Breast epithelium (tissue), 4 donors: ENCODE results near the gene NOM1. TPM values are rescaled to one million over a fixed set of nuclear protein-coding genes. Genes with fewer than 3 reads are reported as not detected.

ENCODE experiments used
- DNase-seq, 2 donors: peaks; one replicate each; pipeline ENCODE4 v3.0.0-alpha.2; 2019; ENCODE audit warnings: low spot score in 2 of 2
- H3K27ac ChIP-seq, 2 donors: fragments of 200-600 bp; sonication (generic) in 1 of 2; one replicate each; pipeline ENCODE4 v1.5.1; 2016 to 2019; ENCODE audit warnings: mild to moderate bottlenecking in 1 of 2
- H3K27me3 ChIP-seq, 2 donors: fragments of 200-600 bp; sonication (generic) in 1 of 2; one replicate each; pipeline versions ENCODE4 v1.5.1 to v1.6.0; 2017 to 2019; ENCODE audit warnings: control low read depth in 1 of 2, mild to moderate bottlenecking in 1 of 2
- H3K36me3 ChIP-seq: fragments of 200-600 bp; one replicate; pipeline ENCODE4 v1.5.1; 2019
- H3K4me1 ChIP-seq, 2 donors: fragments of 200-600 bp; sonication (generic); one replicate each; pipeline ENCODE4 v1.5.1; 2016 to 2019; ENCODE audit warnings: control low read depth in 1 of 2
- H3K4me3 ChIP-seq, 3 donors: fragments of 200-600 bp; sonication (generic); 1 replicate in 2 of 3; 2 replicates in 1 of 3; pipeline ENCODE4 v1.5.1; 2016 to 2019; ENCODE audit warnings: mild to moderate bottlenecking in 3 of 3, moderate library complexity in 2 of 3
- H3K9me3 ChIP-seq, 2 donors: fragments of 200-600 bp; sonication (generic) in 1 of 2; one replicate each; pipeline ENCODE4 v1.5.1; 2016 to 2019; ENCODE audit warnings: control low read depth in 1 of 2
- CTCF ChIP-seq, 3 donors: fragments of 450-650 bp; IDR thresholded peaks; one replicate each; pipeline ENCODE4 v1.5.1; 2016 to 2017; ENCODE audit warnings: antibody characterized with exemption in 3 of 3, mild to moderate bottlenecking in 3 of 3, moderate library complexity in 3 of 3
- POLR2A ChIP-seq: fragments of 450-650 bp; IDR thresholded peaks from one replicate; pipeline ENCODE4 v1.6.1; 2016; ENCODE audit warnings: antibody characterized with exemption, mild to moderate bottlenecking, moderate library complexity
- POLR2AphosphoS5 ChIP-seq, 3 donors: sonication (generic); formaldehyde crosslinking; IDR thresholded peaks; one replicate each; pipeline ENCODE4 v1.6.1; 2017; ENCODE audit warnings: antibody characterized with exemption in 3 of 3
- intact Hi-C: fragments of 100-400 bp; cut with DNase I; formaldehyde crosslinking; loops from one replicate; pipeline ENCODE4 v1.15.1; 2023; ENCODE audit warnings: low total_unique reads
- total RNA-seq, 3 donors: library from RNA; depleted of rRNA; stranded (reverse); fragments of >200 nt; gene quantifications; one replicate each; pipeline ENCODE4 v1.1.0, GENCODE V29; 2016

NOM1 gene
- total RNA-seq, 3 donors from 2014 or later, result 17.1 to 31.5 (median 25.2) TPM

- Histone ChIP-seq H3K27me3 (peaks cover 0 to 91% of the 10 kb centered on the region in 2 donors), H3K27ac (no peak within 1 kb of the TSS), H3K4me3 (peak within 1 kb of the TSS; percentile 23 to 77 (median 65)), H3K4me1 (no peaks in the 10 kb centered on the region), H3K9me3 (no peaks in the 10 kb centered on the region), H3K36me3 (no peaks in the 10 kb centered on the region)
- TF ChIP-seq POLR2A (no peak), CTCF (IDR thresholded peaks at IDR 0.05) (no peak), POLR2AphosphoS5 (IDR thresholded peaks at IDR 0.05) (no peak)
- intact Hi-C loops, result no loop called here
- peak in 1 of 2 donors; percentile 23 for DNase-seq
These were observed 61.2 kb downstream of the NOM1 start, which contains the start of gene MNX1 for GRCh38 chr7:157010588-157011332. TSS of gene MNX1 (minus strand) at chr7:157010663. CDS start at chr7:157010350, 313 bp downstream.

- DNase-seq, result no peak
- Histone ChIP-seq H3K4me1 (no peaks in the 10 kb centered on the region), H3K36me3 (no peaks in the 10 kb centered on the region), H3K9me3 (no peaks in the 10 kb centered on the region), H3K4me3 (peak overlapping the region in 2 of 3 donors; percentile 65 to 77), H3K27ac (no peak overlapping the region), H3K27me3 (peaks cover 0 to 91% of the 10 kb centered on the region in 2 donors)
- intact Hi-C loops, result no loop called here
- TF ChIP-seq POLR2A, result no peak
These were observed 62.0 kb downstream of the NOM1 start for GRCh38 chr7:157011333-157012112.

- H3K36me3 ChIP-seq, result no peaks in the 10 kb centered on the region
- H3K9me3 ChIP-seq, result no peaks in the 10 kb centered on the region
- intact Hi-C loops, result no loop called here
- DNase-seq, result no peak
- no peak for TF ChIP-seq POLR2AphosphoS5 (IDR thresholded peaks at IDR 0.05)
- no peak for TF ChIP-seq POLR2A
- TF ChIP-seq CTCF (IDR thresholded peaks at IDR 0.05), result no peak
- H3K4me1 ChIP-seq, result no peaks in the 10 kb centered on the region
- no peak overlapping the region for H3K27ac ChIP-seq
- peaks cover 0 to 91% of the 10 kb centered on the region in 2 donors for H3K27me3 ChIP-seq
- H3K4me3 ChIP-seq, result no peak overlapping the region
These were observed 62.6 kb downstream of the NOM1 start for GRCh38 chr7:157012113-157012547.

GRCh38 chr7:157013101-157013500 lies 63.6 kb downstream of the NOM1 start:
- intact Hi-C loops, result no loop called here
- H3K4me1 ChIP-seq, result peaks cover 0 to 3% of the 10 kb centered on the region in 2 donors
- DNase-seq, result no peak
- TF ChIP-seq CTCF (IDR thresholded peaks at IDR 0.05) (no peak), POLR2A (no peak), POLR2AphosphoS5 (IDR thresholded peaks at IDR 0.05) (no peak)
- peaks cover 3 to 91% of the 10 kb centered on the region in 2 donors for H3K27me3 ChIP-seq
- H3K36me3 ChIP-seq, result no peaks in the 10 kb centered on the region
- no peak overlapping the region for H3K27ac ChIP-seq
- H3K4me3 ChIP-seq, result no peak overlapping the region
- no peaks in the 10 kb centered on the region for H3K9me3 ChIP-seq

GRCh38 chr7:157013602-157014549 lies 64.4 kb downstream of the NOM1 start:
- H3K27me3 ChIP-seq, result peaks cover 5 to 91% of the 10 kb centered on the region in 2 donors

More at GRCh38 chr7:157013602-157014549, 64.4 kb downstream of the NOM1 start:
- Histone ChIP-seq H3K4me1 (peaks cover 0 to 10% of the 10 kb centered on the region in 2 donors), H3K27ac (no peak overlapping the region), H3K36me3 (no peaks in the 10 kb centered on the region), H3K4me3 (no peak overlapping the region), H3K9me3 (no peaks in the 10 kb centered on the region)
- no peak for DNase-seq
- TF ChIP-seq POLR2AphosphoS5 (IDR thresholded peaks at IDR 0.05), result no peak
- TF ChIP-seq CTCF (IDR thresholded peaks at IDR 0.05), result no peak
- TF ChIP-seq POLR2A, result no peak
- intact Hi-C loops, result loop anchor here (2.0 kb wide), 1 partner anchor 17 kb away; no protein-coding TSS in a partner anchor
